Measurements from ENCODE around the gene TIMM23.
A peak's percentile ranks its signal among the peaks of the same experiment; 100 is the strongest.
"Not testable (repeated sequence)": the region's sequence is repeated elsewhere in the genome, so short reads cannot be mapped to it uniquely, and the experiment has no call there.

Gene TIMM23

DNA sequence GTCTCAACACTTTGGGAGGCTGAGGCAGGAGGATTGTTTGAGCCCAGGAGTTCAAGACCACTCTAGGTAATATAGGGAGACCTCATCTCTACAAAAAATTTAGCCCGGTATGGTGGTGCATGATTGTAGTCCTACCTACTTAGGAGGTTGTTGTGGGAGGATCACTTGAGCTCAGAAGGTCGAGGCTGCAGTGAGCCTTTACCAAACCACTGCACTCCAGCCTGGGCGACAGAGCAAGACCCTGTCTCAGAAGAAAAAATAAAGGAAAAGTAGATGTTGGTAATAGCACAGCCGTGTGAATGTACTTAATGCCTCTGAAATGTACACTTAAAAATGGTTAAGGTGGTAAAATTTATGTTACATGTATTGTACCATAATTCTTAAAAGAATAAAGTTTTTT lies 25.3 kb downstream of the TIMM23 start:
- no peak for DNase-seq (ENCODE audit: low read depth)

DNA sequence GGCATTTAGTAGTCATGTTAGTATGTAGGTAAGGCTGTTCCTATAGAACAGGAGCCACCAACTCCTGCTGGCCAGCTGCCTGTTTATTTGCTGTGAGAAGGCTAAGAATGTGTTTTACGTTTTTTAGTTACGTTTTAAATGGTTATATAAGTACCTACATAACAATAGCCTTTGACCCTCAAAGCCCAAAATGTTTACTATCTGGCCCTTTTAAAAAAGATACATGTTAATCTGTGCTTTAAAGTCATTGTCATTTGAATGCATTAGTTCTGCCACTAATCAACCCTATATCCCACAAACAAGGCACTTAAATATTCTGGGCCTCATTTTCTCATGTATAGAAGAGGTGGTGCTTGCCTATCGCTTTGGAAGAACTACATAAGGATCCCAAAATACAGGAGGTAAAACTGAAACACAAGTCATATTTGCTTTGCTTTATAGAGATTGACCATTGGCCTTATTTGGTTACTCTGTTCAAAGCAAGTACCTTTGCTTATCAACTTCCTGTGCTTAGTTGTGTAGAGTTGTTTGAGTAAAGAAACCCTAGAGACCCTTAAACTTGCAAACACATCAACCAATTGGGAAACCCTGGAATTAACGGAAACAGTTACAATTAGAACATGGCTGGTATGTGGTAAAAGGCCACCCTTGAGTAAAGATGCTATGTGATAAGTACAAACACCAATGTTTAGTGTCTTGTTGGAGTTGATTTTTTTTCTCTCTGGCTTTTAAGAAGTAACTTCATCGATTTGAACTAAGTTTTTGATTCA lies 25.9 kb downstream of the TIMM23 start:
- no peak for DNase-seq (ENCODE audit: low read depth)

DNA sequence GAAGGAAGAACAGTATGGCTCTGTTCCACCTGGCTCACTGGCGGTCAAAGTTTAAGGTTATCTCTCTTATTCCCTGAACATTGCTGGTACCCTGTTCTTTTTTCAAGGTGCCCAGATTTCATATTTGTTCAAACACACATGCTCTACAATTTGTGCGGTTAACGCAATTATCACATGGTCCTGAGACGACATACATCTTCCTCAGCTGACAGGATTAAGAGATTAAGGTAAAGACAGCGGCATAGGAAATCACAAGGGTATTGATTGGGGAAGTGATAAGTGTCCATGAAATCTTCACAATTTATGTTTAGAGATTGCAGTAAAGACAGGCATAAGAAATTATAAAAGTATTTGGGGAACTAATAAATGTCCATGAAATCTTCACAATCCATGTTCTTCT lies 27.7 kb downstream of the TIMM23 start:
- not testable (repeated sequence) for DNase-seq (ENCODE audit: low read depth)

DNA sequence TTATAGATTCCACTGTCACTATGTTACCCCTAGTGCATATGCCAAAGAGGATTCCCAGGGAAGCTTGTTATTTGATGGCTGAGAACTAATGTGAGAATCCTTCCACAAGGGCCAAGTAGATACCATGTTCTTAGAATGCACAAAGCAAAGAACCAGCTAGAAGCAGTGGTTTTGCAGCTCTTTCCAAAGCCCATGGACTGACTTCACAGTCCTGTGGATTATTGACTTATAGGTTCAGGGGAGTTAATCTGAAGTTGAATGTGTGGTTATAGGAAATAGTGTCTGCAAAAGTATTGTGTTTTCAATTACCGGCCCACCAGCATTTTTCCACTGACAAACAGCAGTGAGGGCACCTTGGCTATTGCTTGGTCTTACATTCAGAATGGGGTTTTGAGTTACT lies 28.2 kb downstream of the TIMM23 start:
- DNase-seq (ENCODE audit: low read depth): no peak

- DNase-seq (ENCODE audit: low read depth): no peak
These were observed 29.0 kb downstream of the TIMM23 start for GRCh38 chr10:46001187-46001756.

- not testable (repeated sequence) for DNase-seq (ENCODE audit: low read depth)
These were observed 29.9 kb downstream of the TIMM23 start for GRCh38 chr10:46002189-46002687.

- DNase-seq (ENCODE audit: low read depth): peak; percentile 27
These were observed 30.8 kb downstream of the TIMM23 start for GRCh38 chr10:46002916-46003693.

- no peak for DNase-seq (ENCODE audit: low read depth)
These were observed 32.7 kb downstream of the TIMM23 start for GRCh38 chr10:46004963-46005362.

GRCh38 chr10:46005383-46005782 lies 33.1 kb downstream of the TIMM23 start:
- DNase-seq (ENCODE audit: low read depth): no peak

DNA sequence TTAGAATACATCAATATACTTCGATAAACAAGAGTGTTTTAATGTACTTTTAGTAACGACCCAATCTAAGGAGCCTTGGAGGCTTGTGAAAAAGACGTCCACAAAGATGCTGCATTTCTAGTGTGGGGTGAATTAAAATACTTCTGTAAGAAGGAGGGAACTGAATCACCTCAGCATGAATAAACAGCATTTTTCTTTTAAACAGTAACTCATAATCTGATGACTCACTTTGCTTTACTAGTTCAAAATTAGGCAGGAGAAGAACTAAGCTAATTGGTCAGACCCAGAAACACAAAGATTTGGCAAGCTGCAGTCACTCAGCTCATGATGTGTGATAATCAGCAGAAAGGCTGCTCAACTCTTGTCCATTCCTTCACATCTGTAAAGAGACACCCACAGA lies 33.9 kb downstream of the TIMM23 start:
- peak; percentile 69 for DNase-seq (ENCODE audit: low read depth)

DNA sequence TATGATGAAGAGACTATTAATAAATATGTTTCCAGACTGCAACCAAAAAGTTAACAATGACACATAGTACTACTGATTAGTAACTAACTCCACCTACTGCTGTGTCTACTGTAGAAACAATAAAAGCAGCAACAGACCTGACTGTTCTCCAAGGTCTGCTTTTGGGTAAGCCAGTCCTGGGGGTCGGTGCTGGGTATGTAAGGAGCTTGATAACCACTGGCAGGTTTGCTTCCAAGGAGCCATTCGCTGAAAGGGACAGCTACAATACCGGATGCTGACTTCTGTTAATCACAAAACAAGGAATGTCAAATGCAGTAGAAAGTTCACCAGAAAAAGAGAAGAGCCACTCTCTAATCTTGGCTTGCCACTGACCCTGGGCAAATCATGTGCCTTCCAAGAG lies 40.5 kb downstream of the TIMM23 start:
- no peak for DNase-seq (ENCODE audit: low read depth)

DNA sequence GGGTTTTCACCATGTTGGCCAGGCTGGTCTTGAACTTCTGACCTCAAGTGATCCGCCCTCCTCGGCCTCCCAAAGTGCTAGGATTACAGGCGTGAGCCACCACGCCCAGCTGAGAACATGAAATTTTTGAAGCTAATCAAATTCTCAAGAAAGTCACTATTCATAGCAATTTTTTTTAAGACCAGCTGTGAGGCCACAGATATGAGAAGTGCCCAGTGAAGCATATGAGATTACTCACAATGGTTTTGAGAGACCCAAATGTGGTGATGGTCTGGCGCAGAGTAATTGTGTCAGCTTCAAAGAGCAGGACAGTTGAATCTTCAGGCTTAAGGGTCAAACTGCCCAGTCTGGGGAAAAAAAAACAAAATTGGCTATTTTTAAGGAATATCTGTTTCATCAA lies 41.9 kb downstream of the TIMM23 start:
- no peak for DNase-seq (ENCODE audit: low read depth)

DNA sequence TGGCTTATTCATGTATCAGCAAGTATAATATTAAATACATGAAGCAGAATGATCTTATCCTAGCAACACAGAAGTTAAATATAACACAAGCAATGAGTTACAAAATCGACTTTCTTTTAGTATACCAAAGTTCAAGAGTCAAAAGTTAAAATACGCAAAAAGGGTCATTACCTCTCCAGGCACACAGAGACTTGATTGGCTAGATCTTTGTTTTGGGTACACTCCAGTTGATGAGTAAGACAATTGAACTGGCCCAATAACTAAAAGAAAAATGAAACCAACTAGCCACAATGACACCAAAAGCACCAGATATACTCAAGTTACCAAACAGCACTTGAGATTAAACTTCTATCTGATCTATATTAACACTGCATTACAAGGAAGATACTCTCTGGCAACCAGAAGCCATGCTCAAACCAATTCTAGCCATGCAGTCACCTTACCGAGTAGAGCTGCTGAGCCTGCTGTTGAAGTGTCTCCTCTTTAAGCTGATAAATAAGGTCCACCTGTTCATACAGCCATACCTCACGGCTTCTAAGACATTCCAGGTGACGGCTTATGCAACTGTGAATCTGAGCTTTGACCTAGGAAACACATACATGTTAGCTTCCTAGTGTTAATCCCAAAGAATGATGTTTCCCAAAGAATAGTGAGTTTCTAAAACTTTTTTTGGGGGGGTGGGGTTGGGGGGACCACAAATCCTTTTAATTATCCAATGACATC lies 42.6 kb downstream of the TIMM23 start:
- DNase-seq (ENCODE audit: low read depth): peak; percentile 55

DNA sequence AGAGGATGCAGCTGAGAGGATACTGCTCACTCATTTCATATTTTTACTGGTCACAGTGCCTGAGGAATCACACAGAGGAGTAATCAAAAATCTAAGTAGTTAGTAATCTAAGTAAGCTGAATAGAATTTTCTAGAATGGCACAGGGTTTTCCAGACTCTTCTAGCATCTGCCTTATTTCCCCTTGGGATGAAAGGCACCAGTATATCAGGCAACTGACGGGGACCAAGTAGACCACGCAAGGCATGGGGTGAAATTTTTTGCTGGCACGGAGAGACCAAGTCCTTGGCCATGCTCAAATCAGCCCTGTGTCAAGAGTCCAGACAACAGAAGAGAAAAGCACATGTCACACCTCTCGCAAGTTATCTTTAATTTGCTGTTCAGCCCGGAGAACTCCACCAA lies 43.9 kb downstream of the TIMM23 start:
- DNase-seq (ENCODE audit: low read depth): no peak

DNA sequence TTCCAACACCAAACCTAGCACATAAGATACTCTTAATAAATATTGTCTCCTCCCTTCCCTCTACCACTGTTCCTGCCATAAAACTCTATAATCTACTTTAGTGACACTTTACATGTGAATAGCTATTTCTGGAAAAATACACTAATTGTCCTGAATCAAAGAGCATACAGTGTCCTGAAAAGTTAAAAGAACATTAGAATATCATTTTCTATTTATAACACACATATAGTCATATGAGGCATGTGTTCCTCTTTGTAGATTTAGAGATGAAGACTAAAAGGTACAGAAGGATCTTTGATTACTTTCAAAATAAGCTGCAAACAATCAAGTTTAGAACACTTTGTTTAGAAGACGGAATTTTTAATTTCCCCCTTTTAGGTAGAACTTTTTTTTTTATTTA lies 44.5 kb downstream of the TIMM23 start:
- DNase-seq (ENCODE audit: low read depth): no peak

DNA sequence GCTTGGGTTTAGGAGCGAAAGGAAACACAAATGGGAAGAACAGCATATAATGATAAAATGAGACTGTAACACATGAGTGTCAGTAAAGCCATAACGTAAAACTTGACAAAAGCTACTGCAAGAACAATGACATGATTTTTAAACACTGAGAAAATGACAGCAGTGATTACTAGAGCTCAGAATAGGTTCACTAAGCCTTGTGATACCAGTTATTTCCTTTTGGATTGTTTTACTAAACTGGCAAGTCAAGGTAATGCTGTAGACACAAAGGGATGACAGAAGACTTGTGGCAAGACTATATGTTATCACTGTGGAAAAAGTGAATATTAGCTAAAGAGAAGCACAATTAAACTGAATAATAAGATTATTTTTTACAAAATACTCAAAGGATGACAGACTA lies 45.4 kb downstream of the TIMM23 start:
- no peak for DNase-seq (ENCODE audit: low read depth)

DNA sequence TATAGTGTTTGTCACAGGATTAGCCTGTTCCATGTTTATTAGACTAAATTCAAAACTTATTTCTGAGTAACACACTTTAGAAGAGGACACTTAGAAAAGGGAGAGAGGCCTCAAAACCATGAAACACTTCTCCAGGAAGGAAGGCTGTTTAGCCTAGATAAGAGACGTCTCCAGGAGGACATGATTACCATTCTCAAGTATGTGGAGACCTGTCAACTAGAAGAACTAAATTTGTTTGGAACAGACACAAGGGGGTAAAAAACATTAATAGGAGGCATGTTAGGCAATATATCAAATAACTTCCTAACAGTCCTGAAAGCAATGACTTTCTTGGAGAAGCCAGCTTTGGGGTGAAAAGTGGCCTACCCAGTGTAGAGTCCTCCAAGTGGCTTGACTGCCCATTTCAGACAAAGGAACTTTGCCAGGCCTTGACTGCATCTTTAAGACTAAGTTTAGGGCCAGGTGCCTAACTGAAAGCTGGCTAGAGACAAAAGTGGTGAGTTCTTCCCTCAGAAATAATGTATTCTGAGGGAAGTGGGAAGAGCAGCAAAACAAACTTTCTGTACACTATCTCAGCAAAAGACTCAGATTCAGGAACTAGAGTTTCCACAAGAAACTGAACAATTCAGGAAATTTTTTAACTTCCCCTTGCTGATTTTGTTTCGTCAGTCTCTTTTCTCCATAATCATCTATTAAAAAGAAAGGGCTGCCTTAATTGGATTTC lies 46.3 kb downstream of the TIMM23 start:
- DNase-seq (ENCODE audit: low read depth): peak; percentile 66

- DNase-seq (ENCODE audit: low read depth): no peak
These were observed 46.9 kb downstream of the TIMM23 start for GRCh38 chr10:46019177-46019528.

DNA sequence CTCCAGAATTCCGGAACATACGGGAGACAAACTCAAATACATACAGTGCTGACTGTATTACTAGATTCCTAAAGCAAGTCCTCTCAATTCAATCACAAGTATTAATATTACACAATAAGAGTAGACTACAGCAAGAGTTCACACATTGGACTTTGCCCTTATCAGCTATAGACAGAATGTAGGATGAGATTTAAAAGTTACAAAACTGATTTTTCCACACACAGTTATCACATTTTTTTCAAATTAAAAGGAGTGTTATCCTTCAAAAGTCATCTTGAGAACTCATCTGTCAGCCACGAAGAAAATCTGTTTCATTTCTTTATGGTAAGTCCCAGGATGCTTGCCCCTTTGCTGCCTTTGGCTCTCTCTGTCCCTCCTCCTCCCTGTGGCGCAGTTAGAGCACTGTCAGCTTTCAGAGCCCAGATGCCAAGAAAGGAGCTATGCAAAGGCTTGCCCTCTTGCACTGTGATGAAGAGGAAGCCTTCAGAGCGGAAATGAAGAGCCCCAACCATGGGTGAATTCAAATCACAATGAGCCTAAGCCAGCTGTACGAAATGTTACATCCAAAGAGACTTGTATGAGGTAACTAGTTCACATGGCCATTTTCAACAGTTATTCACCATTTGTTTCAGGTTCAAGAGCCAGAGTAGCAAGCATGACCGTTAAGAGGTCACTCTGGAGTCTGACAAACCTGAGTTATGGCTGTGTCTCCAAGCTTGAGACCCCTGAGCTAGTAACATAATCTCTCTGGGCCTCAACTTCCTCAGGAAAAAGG lies 47.5 kb downstream of the TIMM23 start:
- no peak for DNase-seq (ENCODE audit: low read depth)

DNA sequence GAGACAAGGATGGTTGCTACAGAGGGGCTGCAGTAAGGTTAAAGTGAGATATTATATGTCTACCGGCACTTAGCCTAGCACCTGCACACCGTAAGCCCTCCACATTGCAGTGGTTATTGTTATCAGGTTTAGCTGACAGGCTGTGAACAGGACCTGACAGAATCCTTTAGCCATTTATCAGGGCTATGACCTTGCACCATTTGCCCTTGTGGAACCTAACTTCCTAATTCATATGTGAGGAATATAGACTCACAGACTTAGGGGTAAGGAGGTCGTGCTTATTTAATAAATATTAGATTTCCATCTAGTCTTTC lies 48.0 kb downstream of the TIMM23 start:
- DNase-seq (ENCODE audit: low read depth): no peak
